HepG2 (cell line): ENCODE results near the gene CACNA2D3. TPM values are rescaled to one million over a fixed set of nuclear protein-coding genes. Genes with fewer than 3 reads are reported as not detected.

Experiments used
- ATAC-seq: fragments of 200-7000 bp; cut with Tn5 transposase; 3 replicates; pipeline ENCODE4 v1.9.1; 2020; ENCODE audit warnings: mild to moderate bottlenecking, moderate library complexity
- BruUV-seq: library from RNA; stranded (reverse); fragments of 400-500 nt; replicated peaks from 2 replicates; lab custom pipeline; 2021; lab: Mats Ljungman, UMichigan
- CTCF ChIA-PET: fragments of 300-600 bp; formaldehyde crosslinking; extraction: SDS; loops from one replicate; lab custom pipeline; 2021; ENCODE audit warnings: low total read pairs, inconsistent platforms, low intra/inter-chr PET ratio; lab: Yijun Ruan, JAX
- POLR2A ChIA-PET: fragments of 350-600 bp; sonication (Branson Sonifier 250); formaldehyde crosslinking; loops from one replicate; lab custom pipeline; 2020; ENCODE audit warnings: antibody characterized with exemption, inconsistent platforms; lab: Yijun Ruan, JAX
- DNase-seq: peaks from one replicate; pipeline ENCODE4 v3.0.0-alpha.2; 2015; ENCODE audit warnings: low spot score
- FAIRE-seq: peaks from 3 replicates; lab custom pipeline; 2011; peaks lifted over from hg19 to GRCh38; lab: Jason Lieb, UNC
- H2AFZ ChIP-seq: one replicate; pipeline ENCODE4 v1.6.1; 2011; ENCODE audit warnings: low read length, inconsistent platforms
- H3K27ac ChIP-seq: fragments of 300-600 bp; 3 replicates; pipeline ENCODE4 v1.8.0; 2011; ENCODE audit warnings: mixed run types, mild to moderate bottlenecking, mixed read lengths, low read length, inconsistent platforms; ENCODE audit not compliant: insufficient read depth; ENCODE audit errors: extremely low read length
- H3K27me3 ChIP-seq, 2 experiments: fragments of 200-600 bp in 1 of 2; 2 replicates in 1 of 2; 3 replicates in 1 of 2; pipeline versions ENCODE4 v1.6.0 to v1.8.0; 2011; ENCODE audit warnings: low read length in 2 of 2, mild to moderate bottlenecking in 2 of 2, moderate library complexity in 2 of 2, inconsistent platforms in 1 of 2; ENCODE audit not compliant: insufficient read depth in 2 of 2, control insufficient read depth in 1 of 2
- H3K36me3 ChIP-seq, 2 experiments: fragments of 200-600 bp in 1 of 2; replicated peaks in 1 of 2; 2 replicates in 1 of 2; 3 replicates in 1 of 2; pipeline versions ENCODE4 v1.5.1 to v1.8.0; 2011; ENCODE audit warnings: low read length in 2 of 2, inconsistent platforms in 1 of 2; ENCODE audit not compliant: insufficient read depth in 2 of 2, control insufficient read depth in 1 of 2
- H3K4me1 ChIP-seq: 2 replicates; pipeline ENCODE4 v1.5.1; 2012; ENCODE audit warnings: low read length, inconsistent platforms; ENCODE audit not compliant: insufficient read depth
- H3K4me2 ChIP-seq: 2 replicates; pipeline ENCODE4 v1.6.0; 2011; ENCODE audit warnings: low read depth, low read length, inconsistent platforms
- H3K4me3 ChIP-seq, 3 experiments: fragments of 200-600 bp in 1 of 3; sonication (generic), shearing (Covaris generic) in 1 of 3; replicated peaks in 1 of 3; 2 replicates each; pipeline ENCODE4 v1.5.1; 2011 to 2016; ENCODE audit warnings: low read length in 3 of 3, inconsistent platforms in 2 of 3, low read depth in 2 of 3, mild to moderate bottlenecking in 2 of 3, control low read depth in 1 of 3, mixed read lengths in 1 of 3; ENCODE audit not compliant: insufficient read depth in 1 of 3
- H3K79me2 ChIP-seq: one replicate; pipeline ENCODE4 v1.6.1; 2011; ENCODE audit warnings: low read length, inconsistent platforms; ENCODE audit not compliant: insufficient read depth
- H3K9ac ChIP-seq: 2 replicates; pipeline ENCODE4 v1.6.0; 2011; ENCODE audit warnings: mild to moderate bottlenecking, low read depth, low read length, inconsistent platforms; ENCODE audit not compliant: insufficient read depth
- H3K9me3 ChIP-seq: 2 replicates; pipeline ENCODE4 v1.5.1; 2012; ENCODE audit warnings: mild to moderate bottlenecking, low read length
- H4K20me1 ChIP-seq: 2 replicates; pipeline ENCODE4 v1.6.0; 2011; ENCODE audit warnings: inconsistent platforms, mild to moderate bottlenecking, low read length, moderate library complexity; ENCODE audit not compliant: insufficient read depth
- TCF12 ChIP-seq, 2 experiments: fragments of 450-650 bp in 1 of 2; sonication (generic) in 1 of 2; formaldehyde crosslinking in 1 of 2; IDR thresholded peaks; 2 replicates each; pipeline versions ENCODE4 v1.6.1 to v1.8.0; 2017 to 2022; ENCODE audit warnings: antibody characterized with exemption in 1 of 2, mild to moderate bottlenecking in 1 of 2, missing genetic modification reagents in 1 of 2, moderate library complexity in 1 of 2
- TRIM24 ChIP-seq: sonication (generic); formaldehyde crosslinking; IDR thresholded peaks from 2 replicates; pipeline ENCODE4 v1.8.0; 2022; ENCODE audit warnings: mild to moderate bottlenecking, missing genetic modification reagents
- ZC3H13 ChIP-seq: sonication (generic); formaldehyde crosslinking; IDR thresholded peaks from 2 replicates; pipeline ENCODE4 v1.8.1; 2023; ENCODE audit warnings: mild to moderate bottlenecking, missing genetic modification reagents, moderate library complexity
- ZNF558 ChIP-seq: sonication (generic); formaldehyde crosslinking; IDR thresholded peaks from 2 replicates; pipeline ENCODE4 v1.9.0; 2022; ENCODE audit warnings: mild to moderate bottlenecking, missing genetic modification reagents, borderline replicate concordance
- WGBS: methylation state at CpG from one replicate; pipeline ENCODE4 v1.1.6; 2017; ENCODE audit warnings: low lambda C conversion rate; 5-methylcytosine and 5-hydroxymethylcytosine counted together
- in situ Hi-C: cut with HindIII; loops from 2 replicates; pipeline ENCODE4 v1.10.0; 2017; ENCODE audit warnings: low pct_unique_long_range_greater_than_20kb; ENCODE audit not compliant: extremely low pct_ligation_motif_present
- intact Hi-C: fragments of 100-400 bp; cut with micrococcal nuclease; formaldehyde crosslinking; loops from one replicate; pipeline ENCODE4 v1.10.0; 2022; ENCODE audit not compliant: unreplicated experiment
- polyA plus RNA-seq, 8 experiments: library from polyadenylated mRNA; depleted of rRNA in 3 of 8; stranded (reverse) in 7 of 8; unstranded in 1 of 8; fragments of >200 nt; fragmentation: Illumina TruSeq in 4 of 8; extraction: Trizol in 4 of 8; gene quantifications; 2 replicates each; pipeline versions ENCODE4 v1.2.1 to v1.2.3, GENCODE V29; 2011 to 2016; ENCODE audit warnings: low read depth in 4 of 8, missing spikeins in 1 of 8, mixed read lengths in 1 of 8; ENCODE audit not compliant: insufficient read depth in 1 of 8
- total RNA-seq, 5 experiments: library from RNA; depleted of rRNA; stranded (reverse); fragments of >200 nt; fragmentation: Illumina TruSeq; extraction: Trizol; gene quantifications; 2 replicates each; pipeline ENCODE4 v1.2.3, GENCODE V29; 2016; ENCODE audit warnings: low read depth in 1 of 5
- TF ChIP-seq, protein P1 (sequence below): sonication (generic); formaldehyde crosslinking; IDR thresholded peaks from 2 replicates; pipeline ENCODE4 v1.4.0; 2020; ENCODE audit warnings: mild to moderate bottlenecking, missing genetic modification reagents
- TF ChIP-seq, protein P2 (sequence below): sonication (generic); formaldehyde crosslinking; conservative IDR thresholded peaks from 2 replicates; pipeline ENCODE4 v1.8.0; 2022; ENCODE audit warnings: low read depth, missing genetic modification reagents
- TF ChIP-seq, protein P3 (sequence below): sonication (generic); formaldehyde crosslinking; IDR thresholded peaks from 2 replicates; pipeline ENCODE4 v1.8.0; 2022; ENCODE audit warnings: missing genetic modification reagents, mild to moderate bottlenecking, moderate library complexity, borderline replicate concordance

Gene CACNA2D3
- total and polyA plus RNA-seq, 2 of the 13 experiments (the other 11 are each of a cell fraction or from before 2014, with no cell fraction given), result not detected

DNA sequence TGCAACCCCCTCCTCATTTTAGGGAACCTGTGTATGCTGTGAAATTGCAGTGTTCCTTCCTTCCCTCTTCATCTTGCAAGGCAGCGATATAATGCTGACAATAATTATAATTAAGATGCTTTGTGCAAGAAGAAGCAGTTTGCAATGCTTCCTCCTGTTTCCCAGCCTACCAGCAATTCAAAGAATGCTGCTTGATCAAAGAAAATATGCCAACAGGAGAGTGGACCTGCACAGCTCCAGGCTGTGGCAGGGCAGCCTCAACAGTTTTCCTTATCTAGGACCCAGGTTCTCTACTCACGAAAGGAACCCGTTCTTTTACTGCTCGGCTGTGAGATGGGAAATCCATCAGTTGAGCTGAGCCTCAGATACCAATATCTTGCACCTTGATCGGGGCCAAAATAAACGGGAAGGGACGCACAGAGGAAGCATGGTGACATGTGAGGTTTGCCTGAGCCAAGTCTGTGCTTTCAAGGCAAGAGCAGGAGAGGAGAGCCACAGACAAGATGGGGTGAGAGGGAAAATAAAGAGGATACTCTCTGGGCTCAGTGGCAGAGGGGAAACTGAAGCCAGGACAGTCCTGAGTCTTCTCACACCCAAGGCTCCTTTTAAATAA, 828.1 kb downstream of the CACNA2D3 start:
- ChIA-PET CTCF (no interaction called here), POLR2A (no interaction called here)
- FAIRE-seq, result no peak
- TF ChIP-seq ZNF558 (CRISPR knock-in tag), result no peak
- TF ChIP-seq, protein P1, sequence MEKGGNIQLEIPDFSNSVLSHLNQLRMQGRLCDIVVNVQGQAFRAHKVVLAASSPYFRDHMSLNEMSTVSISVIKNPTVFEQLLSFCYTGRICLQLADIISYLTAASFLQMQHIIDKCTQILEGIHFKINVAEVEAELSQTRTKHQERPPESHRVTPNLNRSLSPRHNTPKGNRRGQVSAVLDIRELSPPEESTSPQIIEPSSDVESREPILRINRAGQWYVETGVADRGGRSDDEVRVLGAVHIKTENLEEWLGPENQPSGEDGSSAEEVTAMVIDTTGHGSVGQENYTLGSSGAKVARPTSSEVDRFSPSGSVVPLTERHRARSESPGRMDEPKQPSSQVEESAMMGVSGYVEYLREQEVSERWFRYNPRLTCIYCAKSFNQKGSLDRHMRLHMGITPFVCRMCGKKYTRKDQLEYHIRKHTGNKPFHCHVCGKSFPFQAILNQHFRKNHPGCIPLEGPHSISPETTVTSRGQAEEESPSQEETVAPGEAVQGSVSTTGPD (CRISPR knock-in tag), result no peak
- TF ChIP-seq TCF12 (IDR thresholded peaks at IDR 0.05), result no peak
- no peak for TF ChIP-seq TCF12 (CRISPR knock-in tag; IDR thresholded peaks at IDR 0.05)
- TF ChIP-seq TRIM24, result no peak
- no peak for TF ChIP-seq ZC3H13 (CRISPR knock-in tag)
- TF ChIP-seq, protein P2, sequence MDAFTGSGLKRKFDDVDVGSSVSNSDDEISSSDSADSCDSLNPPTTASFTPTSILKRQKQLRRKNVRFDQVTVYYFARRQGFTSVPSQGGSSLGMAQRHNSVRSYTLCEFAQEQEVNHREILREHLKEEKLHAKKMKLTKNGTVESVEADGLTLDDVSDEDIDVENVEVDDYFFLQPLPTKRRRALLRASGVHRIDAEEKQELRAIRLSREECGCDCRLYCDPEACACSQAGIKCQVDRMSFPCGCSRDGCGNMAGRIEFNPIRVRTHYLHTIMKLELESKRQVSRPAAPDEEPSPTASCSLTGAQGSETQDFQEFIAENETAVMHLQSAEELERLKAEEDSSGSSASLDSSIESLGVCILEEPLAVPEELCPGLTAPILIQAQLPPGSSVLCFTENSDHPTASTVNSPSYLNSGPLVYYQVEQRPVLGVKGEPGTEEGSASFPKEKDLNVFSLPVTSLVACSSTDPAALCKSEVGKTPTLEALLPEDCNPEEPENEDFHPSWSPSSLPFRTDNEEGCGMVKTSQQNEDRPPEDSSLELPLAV (CRISPR knock-in tag), result no peak
- TF ChIP-seq, protein P3, sequence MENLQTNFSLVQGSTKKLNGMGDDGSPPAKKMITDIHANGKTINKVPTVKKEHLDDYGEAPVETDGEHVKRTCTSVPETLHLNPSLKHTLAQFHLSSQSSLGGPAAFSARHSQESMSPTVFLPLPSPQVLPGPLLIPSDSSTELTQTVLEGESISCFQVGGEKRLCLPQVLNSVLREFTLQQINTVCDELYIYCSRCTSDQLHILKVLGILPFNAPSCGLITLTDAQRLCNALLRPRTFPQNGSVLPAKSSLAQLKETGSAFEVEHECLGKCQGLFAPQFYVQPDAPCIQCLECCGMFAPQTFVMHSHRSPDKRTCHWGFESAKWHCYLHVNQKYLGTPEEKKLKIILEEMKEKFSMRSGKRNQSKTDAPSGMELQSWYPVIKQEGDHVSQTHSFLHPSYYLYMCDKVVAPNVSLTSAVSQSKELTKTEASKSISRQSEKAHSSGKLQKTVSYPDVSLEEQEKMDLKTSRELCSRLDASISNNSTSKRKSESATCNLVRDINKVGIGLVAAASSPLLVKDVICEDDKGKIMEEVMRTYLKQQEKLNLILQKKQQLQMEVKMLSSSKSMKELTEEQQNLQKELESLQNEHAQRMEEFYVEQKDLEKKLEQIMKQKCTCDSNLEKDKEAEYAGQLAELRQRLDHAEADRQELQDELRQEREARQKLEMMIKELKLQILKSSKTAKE (CRISPR knock-in tag), result no peak
- no peaks in the 10 kb centered on the region for H3K9me3 ChIP-seq
- no peak overlapping the region for H3K4me2 ChIP-seq
- no peaks in the 10 kb centered on the region; a peak in 1 of 5 replicates for H3K36me3 ChIP-seq
- H3K27ac ChIP-seq, result no peak overlapping the region
- ATAC-seq, result no peak
- no peak overlapping the region for H3K9ac ChIP-seq
- H4K20me1 ChIP-seq, result no peaks in the 10 kb centered on the region
- no peak for DNase-seq
- intact Hi-C loops, result loop anchor here (1.0 to 2.0 kb wide), 2 partner anchors 63 to 230 kb away; no protein-coding TSS in a partner anchor
- BruUV-seq, result no TSS peak
- H3K79me2 ChIP-seq, result no peaks in the 10 kb centered on the region
- peaks cover 1 to 5% of the 10 kb centered on the region in 2 experiments; a peak in 1 of 5 replicates for H3K27me3 ChIP-seq
- no peak overlapping the region for H2AFZ ChIP-seq
- in situ Hi-C loops, result no loop called here
- no peak overlapping the region for H3K4me3 ChIP-seq
- H3K4me1 ChIP-seq, result no peaks in the 10 kb centered on the region
- WGBS, result 0% methylated on average over 7 of the region's 7 CpGs
